Activated T-cell treated with anti-CD3 and anti-CD28 coated beads, Interleukin-2, amount 50 U/mL, for 72 hours (primary cell): ENCODE measurements around the gene ZNF664. TPM values are rescaled to one million over a fixed set of nuclear protein-coding genes. Genes with fewer than 3 reads are reported as not detected.

ENCODE experiments used
- ATAC-seq, 2 donors: fragments of 150-1000 bp; cut with Tn5 transposase; replicated peaks in 1 of 2; 2 replicates each; pipeline ENCODE4 v1.10.0; 2021; ENCODE audit warnings: moderate library complexity in 2 of 2, mild to moderate bottlenecking in 1 of 2
- DNase-seq, 2 donors: peaks; one replicate each; pipeline ENCODE4 v3.0.0; 2021 to 2022; ENCODE audit warnings: mixed read lengths in 1 of 2
- H3K27ac Mint-ChIP-seq: one replicate; pipeline ENCODE4 v1.8.0; 2022; ENCODE audit warnings: mild to moderate bottlenecking, moderate library complexity, mixed read lengths
- H3K27me3 Mint-ChIP-seq: one replicate; pipeline ENCODE4 v1.8.0; 2022; ENCODE audit warnings: low read depth, mixed read lengths
- H3K36me3 Mint-ChIP-seq, 2 donors: one replicate each; pipeline ENCODE4 v1.8.0; 2022; ENCODE audit warnings: mixed read lengths in 2 of 2, mild to moderate bottlenecking in 1 of 2; ENCODE audit not compliant: insufficient read depth in 2 of 2
- H3K4me1 Mint-ChIP-seq: one replicate; pipeline ENCODE4 v1.8.0; 2022; ENCODE audit warnings: low read depth, mixed read lengths
- H3K4me3 Mint-ChIP-seq, 2 donors: one replicate each; pipeline ENCODE4 v1.8.0; 2022; ENCODE audit warnings: mild to moderate bottlenecking in 2 of 2, mixed read lengths in 2 of 2, moderate library complexity in 2 of 2
- H3K9me3 Mint-ChIP-seq, 2 donors: one replicate each; pipeline ENCODE4 v1.8.0; 2022; ENCODE audit warnings: mixed read lengths in 2 of 2
- total RNA-seq, 2 donors: library from RNA; stranded (reverse); gene quantifications; one replicate each; pipeline ENCODE4 v1.2.3, GENCODE V29; 2022

The ZNF664 gene
- total RNA-seq, 2 donors from 2014 or later = 63.0 to 63.6 TPM

DNA sequence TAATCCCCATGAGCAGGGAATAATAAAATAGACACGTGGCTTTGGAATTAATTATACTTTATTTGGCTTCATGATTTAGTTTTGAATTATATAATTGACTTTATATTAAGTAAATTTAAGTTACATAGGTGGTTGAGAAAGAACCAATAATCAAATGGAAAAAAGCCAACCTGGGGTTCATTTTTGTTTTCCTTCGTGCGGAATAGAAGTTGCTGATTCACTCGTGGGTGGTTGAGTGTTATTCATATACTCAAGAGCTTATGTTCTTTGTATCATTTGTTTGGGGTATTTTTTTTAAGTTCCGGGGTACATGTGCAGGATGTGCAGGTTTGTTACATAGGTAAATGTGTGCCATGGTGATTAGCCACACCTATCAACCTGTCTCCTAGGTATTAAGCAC, 58.0 kb downstream of the ZNF664 start:
- DNase-seq (no peak), ATAC-seq (no peak)
- Mint-ChIP-seq H3K27me3 (no peaks in the 10 kb centered on the region), H3K4me1 (no peaks in the 10 kb centered on the region), H3K27ac (no peak overlapping the region), H3K9me3 (no peaks in the 10 kb centered on the region), H3K4me3 (no peak overlapping the region), H3K36me3 (no peaks in the 10 kb centered on the region)

GRCh38 chr12:124032265-124032886, 59.4 kb downstream of the ZNF664 start:
- Mint-ChIP-seq H3K27ac (no peak overlapping the region), H3K27me3 (no peaks in the 10 kb centered on the region), H3K36me3 (no peaks in the 10 kb centered on the region), H3K9me3 (no peaks in the 10 kb centered on the region), H3K4me1 (peaks cover 4% of the 10 kb centered on the region), H3K4me3 (no peak overlapping the region)
- DNase-seq (peak in 1 of 2 donors; percentile 42), ATAC-seq (no peak)

DNA sequence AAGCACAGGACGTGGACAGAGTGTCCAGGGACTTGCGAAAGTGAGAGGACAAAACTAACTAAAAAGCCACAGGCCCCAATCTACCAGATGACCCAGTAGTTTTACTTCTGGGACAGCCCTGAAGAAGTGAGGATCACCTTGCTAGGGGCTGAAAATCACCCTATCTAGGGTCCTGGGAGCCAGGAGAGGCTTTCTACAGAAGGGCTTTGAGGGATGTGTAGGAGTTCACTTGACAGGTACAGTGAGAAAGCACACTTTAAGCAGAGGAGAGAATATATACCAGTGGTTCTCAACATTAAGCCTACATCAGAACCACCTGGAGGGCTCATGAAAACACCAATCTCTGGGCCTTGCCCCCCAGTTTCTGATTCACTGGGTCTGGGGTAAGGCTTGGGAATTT, 60.8 kb downstream of the ZNF664 start:
- Mint-ChIP-seq H3K4me1 (peaks cover 4% of the 10 kb centered on the region), H3K27ac (no peak overlapping the region), H3K4me3 (no peak overlapping the region), H3K36me3 (no peaks in the 10 kb centered on the region), H3K9me3 (no peaks in the 10 kb centered on the region), H3K27me3 (no peaks in the 10 kb centered on the region)
- ATAC-seq (no peak), DNase-seq (no peak)

GRCh38 chr12:124034297-124034696, 61.3 kb downstream of the ZNF664 start:
- DNase-seq (no peak), ATAC-seq (no peak)
- Mint-ChIP-seq H3K27me3 (no peaks in the 10 kb centered on the region), H3K4me1 (peaks cover 4% of the 10 kb centered on the region), H3K9me3 (no peaks in the 10 kb centered on the region), H3K27ac (no peak overlapping the region), H3K4me3 (no peak overlapping the region), H3K36me3 (no peaks in the 10 kb centered on the region)

DNA sequence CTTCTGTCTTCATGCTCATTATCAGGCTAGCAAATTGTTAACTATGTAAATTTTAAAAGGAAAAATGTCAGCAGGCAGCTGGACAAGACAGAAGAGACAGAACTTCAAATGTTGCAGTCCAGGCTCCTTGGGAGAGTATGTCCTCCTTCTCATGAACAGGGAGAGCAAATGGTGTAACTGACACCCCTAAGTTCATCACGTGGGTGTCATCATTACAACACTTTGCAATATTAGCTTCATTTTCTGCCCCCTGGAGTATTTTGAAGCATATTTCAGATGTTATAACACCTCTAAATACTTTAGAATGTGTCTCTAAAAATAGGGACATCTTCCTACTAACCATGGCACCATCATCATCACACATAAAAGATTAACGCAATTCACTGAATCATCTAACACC, 62.1 kb downstream of the ZNF664 start:
- no peak for ATAC-seq
- Mint-ChIP-seq H3K4me3 (no peak overlapping the region), H3K36me3 (no peaks in the 10 kb centered on the region), H3K27ac (no peak overlapping the region), H3K27me3 (no peaks in the 10 kb centered on the region), H3K4me1 (peaks cover 4% of the 10 kb centered on the region), H3K9me3 (no peaks in the 10 kb centered on the region)
- no peak for DNase-seq

DNA sequence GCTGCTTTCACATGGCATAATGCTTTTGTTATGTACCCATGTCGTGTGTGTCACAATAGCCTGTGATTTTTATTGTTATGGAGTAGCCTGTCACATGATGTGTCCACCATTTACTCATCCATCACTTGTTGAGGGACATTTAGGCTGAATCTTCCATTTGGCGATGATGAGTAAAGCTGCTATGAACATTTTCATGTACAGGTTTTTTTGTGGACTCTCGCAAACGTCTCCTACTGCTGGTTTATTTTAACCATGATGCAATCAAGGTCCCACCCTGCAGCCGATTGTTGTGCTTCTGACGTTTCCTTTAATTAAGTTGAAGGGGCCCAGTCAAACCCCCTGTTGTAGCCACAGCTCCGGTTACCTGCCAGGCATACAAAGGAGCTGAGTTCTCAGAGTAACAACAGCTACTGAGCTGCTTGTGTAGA, 63.2 kb downstream of the ZNF664 start:
- H3K36me3 Mint-ChIP-seq = no peaks in the 10 kb centered on the region
- H3K27me3 Mint-ChIP-seq = no peaks in the 10 kb centered on the region
- no peak overlapping the region for H3K4me3 Mint-ChIP-seq
- DNase-seq (no peak), ATAC-seq (peak in 1 of 2 donors; percentile 9)
- no peaks in the 10 kb centered on the region for H3K9me3 Mint-ChIP-seq
- H3K4me1 Mint-ChIP-seq = peaks cover 4% of the 10 kb centered on the region
- H3K27ac Mint-ChIP-seq = no peak overlapping the region

DNA sequence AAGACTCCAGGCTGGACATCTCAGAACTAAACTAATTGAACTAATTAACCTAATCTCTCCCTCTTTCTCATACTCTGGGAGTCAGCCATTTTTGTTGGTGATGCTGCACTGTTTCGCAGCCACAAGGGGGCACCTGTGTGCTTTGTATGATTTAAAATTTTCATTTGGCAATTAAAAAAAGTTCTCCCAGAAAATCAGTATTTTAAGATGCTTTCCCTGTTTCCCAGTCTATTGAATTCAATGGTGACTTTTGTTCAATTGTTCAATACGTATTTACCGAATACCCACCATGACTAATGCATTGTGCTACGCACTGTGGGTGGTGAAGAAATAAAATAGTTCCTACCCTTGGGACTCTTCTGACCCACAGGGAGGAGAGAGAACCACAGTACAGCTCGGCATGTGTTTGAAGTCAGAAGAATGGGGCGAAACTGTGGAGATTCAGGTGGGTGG, 63.7 kb downstream of the ZNF664 start:
- Mint-ChIP-seq H3K27me3 (no peaks in the 10 kb centered on the region), H3K9me3 (no peaks in the 10 kb centered on the region), H3K36me3 (no peaks in the 10 kb centered on the region), H3K27ac (peak overlapping the region; percentile 11), H3K4me1 (peaks cover 4% of the 10 kb centered on the region), H3K4me3 (no peak overlapping the region)
- peak; percentile 35 to 41 for DNase-seq
- peak; percentile 42 to 44 for ATAC-seq

DNA sequence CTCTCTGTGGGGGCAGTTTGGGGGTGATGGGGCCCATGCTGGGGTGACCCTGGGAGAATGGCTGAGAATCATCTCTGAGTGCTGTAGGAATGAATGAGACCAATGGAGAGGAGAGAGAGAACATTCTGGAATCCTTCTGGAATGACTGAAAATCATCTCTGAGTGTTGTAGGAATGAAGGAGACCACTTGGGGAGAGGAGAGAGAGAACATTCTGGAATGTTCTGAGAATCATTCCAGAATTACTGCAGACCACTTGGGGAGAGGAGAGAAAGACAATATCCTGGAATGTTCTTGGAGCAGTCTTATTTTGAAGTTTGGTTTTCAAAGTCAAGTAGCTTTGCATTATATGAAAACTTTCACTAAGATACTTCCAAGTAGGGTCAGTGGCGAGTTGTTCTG, 64.3 kb downstream of the ZNF664 start:
- H3K9me3 Mint-ChIP-seq = no peaks in the 10 kb centered on the region
- H3K4me1 Mint-ChIP-seq = peaks cover 4% of the 10 kb centered on the region
- no peaks in the 10 kb centered on the region for H3K36me3 Mint-ChIP-seq
- H3K27me3 Mint-ChIP-seq = no peaks in the 10 kb centered on the region
- H3K27ac Mint-ChIP-seq = no peak overlapping the region
- no peak for ATAC-seq
- DNase-seq = no peak
- no peak overlapping the region for H3K4me3 Mint-ChIP-seq

- no peak overlapping the region for H3K4me3 Mint-ChIP-seq
- no peaks in the 10 kb centered on the region for H3K36me3 Mint-ChIP-seq
- no peak overlapping the region for H3K27ac Mint-ChIP-seq
- H3K4me1 Mint-ChIP-seq = peaks cover 9% of the 10 kb centered on the region
- no peaks in the 10 kb centered on the region for H3K9me3 Mint-ChIP-seq
- ATAC-seq = no peak
- no peaks in the 10 kb centered on the region for H3K27me3 Mint-ChIP-seq
- DNase-seq = no peak
Observed at GRCh38 chr12:124039276-124039675, 66.3 kb downstream of the ZNF664 start.

DNA sequence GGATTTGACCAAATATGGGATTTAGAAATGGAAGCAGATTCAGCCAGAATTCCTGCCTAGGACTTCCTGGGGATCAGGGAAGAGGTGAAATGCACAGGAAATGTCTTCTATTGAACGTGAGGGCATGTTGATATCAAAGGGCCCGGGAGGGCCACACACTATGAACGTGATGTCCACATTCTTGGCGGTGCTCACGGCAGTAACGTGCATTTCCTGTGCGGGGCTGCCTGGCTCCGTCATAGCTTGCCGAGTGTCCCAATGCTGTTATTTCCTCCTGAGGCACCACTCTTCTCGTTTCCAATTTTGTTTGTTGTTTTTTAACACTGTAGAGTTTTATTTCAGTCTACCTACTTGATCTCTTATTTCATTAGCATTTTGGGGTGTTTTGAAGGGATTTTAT, 67.3 kb downstream of the ZNF664 start:
- no peaks in the 10 kb centered on the region for H3K9me3 Mint-ChIP-seq
- H3K4me3 Mint-ChIP-seq = no peak overlapping the region
- ATAC-seq = no peak
- peaks cover 9% of the 10 kb centered on the region for H3K4me1 Mint-ChIP-seq
- no peaks in the 10 kb centered on the region for H3K36me3 Mint-ChIP-seq
- no peaks in the 10 kb centered on the region for H3K27me3 Mint-ChIP-seq
- no peak overlapping the region for H3K27ac Mint-ChIP-seq
- DNase-seq = no peak

DNA sequence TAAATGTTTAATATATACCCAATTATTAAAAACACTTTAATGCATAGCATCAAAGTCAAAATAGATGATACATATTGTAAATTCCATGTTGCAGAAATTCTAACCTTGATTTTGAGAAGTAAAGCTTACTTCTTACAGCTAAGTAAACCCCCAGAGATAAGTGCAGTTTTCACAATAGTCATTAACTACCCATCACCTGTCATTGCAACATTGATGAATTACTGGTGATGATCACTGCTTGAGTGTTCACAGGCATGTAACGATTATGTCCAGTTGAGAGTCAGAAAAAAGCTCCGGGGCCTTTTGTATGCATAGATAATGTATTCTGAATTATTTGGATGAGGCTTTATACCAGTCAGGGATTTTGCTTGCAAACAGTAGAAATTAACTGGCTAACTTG, 67.7 kb downstream of the ZNF664 start:
- Mint-ChIP-seq H3K9me3 (no peaks in the 10 kb centered on the region), H3K27ac (no peak overlapping the region), H3K4me1 (peaks cover 9% of the 10 kb centered on the region), H3K27me3 (no peaks in the 10 kb centered on the region), H3K4me3 (no peak overlapping the region), H3K36me3 (no peaks in the 10 kb centered on the region)
- no peak for DNase-seq
- ATAC-seq = no peak

GRCh38 chr12:124041907-124042306, 68.9 kb downstream of the ZNF664 start:
- no peaks in the 10 kb centered on the region for H3K27me3 Mint-ChIP-seq
- H3K4me3 Mint-ChIP-seq = no peak overlapping the region
- peaks cover 3 to 8% of the 10 kb centered on the region in 2 donors for H3K36me3 Mint-ChIP-seq
- DNase-seq (no peak), ATAC-seq (no peak)
- peaks cover 6% of the 10 kb centered on the region for H3K4me1 Mint-ChIP-seq
- H3K27ac Mint-ChIP-seq = no peak overlapping the region
- H3K9me3 Mint-ChIP-seq = peaks cover 0 to 7% of the 10 kb centered on the region in 2 donors

GRCh38 chr12:124044021-124044420, 71.0 kb downstream of the ZNF664 start:
- Mint-ChIP-seq H3K27me3 (no peaks in the 10 kb centered on the region), H3K4me1 (peaks cover 6% of the 10 kb centered on the region), H3K9me3 (peaks cover 7% of the 10 kb centered on the region in 2 donors), H3K27ac (no peak overlapping the region), H3K4me3 (peak overlapping the region; percentile 10 to 14), H3K36me3 (peaks cover 9 to 15% of the 10 kb centered on the region in 2 donors)
- ATAC-seq = no peak
- DNase-seq = no peak

DNA sequence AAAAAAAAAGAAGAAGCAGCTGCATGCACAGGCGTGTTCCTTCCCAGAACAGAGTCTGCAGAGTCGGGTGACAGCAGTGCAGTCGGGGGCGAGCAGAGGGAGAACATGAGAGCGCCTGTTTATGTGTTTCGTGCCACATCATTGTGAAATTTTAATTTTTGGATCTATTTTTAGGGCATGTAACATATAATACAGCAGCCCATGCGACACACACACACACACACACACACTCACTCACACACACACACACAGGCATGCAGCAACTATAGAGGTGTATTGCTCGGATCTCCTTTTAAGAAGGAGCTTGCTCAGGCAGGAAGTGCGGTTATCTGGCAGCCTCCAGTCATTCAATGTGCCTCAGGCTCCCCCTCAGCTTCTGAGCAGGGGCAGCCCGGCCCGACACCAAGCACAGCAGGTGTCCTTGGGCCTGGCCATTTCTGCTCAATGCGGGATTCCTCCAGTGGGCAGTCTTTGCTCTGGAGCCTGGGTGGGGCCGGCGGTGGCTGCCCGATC, 71.8 kb downstream of the ZNF664 start:
- Mint-ChIP-seq H3K9me3 (peaks cover 7% of the 10 kb centered on the region in 2 donors), H3K4me1 (peaks cover 6% of the 10 kb centered on the region), H3K27me3 (no peaks in the 10 kb centered on the region), H3K36me3 (peaks cover 12 to 17% of the 10 kb centered on the region in 2 donors), H3K27ac (no peak overlapping the region), H3K4me3 (no peak overlapping the region)
- ATAC-seq (peak; percentile 58 to 66), DNase-seq (peak in 1 of 2 donors; percentile 6)
